DND-41 (cell line): ENCODE results near the gene DNAH12.

Experiments
- EZH2 ChIP-seq: IDR thresholded peaks from 3 replicates; pipeline ENCODE4 v1.6.1; 2012; ENCODE audit warnings: borderline replicate concordance, low read depth, mild to moderate bottlenecking, moderate library complexity, low read length, inconsistent platforms; ENCODE audit not compliant: severe bottlenecking
- TF ChIP-seq, protein P1 (sequence below): IDR thresholded peaks from 2 replicates; pipeline ENCODE4 v1.5.1; 2012; ENCODE audit warnings: borderline replicate concordance, low read length, moderate library complexity, mild to moderate bottlenecking; ENCODE audit not compliant: poor library complexity, severe bottlenecking; ENCODE audit errors: extremely low read depth

DNA sequence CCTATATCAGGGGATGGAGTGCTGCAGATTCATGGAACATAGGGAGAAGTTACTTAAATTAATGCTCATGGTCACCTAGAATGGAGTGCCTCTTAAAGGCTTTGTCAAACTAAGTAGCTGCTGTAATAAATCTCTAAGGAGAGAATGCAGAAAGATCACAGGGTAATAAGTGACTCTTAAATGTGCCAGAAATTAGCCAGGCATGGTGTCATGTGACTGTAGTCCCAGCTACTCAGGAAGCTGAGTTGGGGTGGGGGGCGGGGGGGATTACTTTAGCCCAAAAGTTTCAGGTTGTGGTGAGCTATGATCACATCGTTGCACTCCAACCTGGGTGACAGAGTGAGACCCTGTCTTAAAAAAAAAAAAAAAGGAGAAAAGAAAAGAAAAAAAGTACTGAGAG lies 160.7 kb downstream of the DNAH12 start:
- no peak for TF ChIP-seq EZH2
- TF ChIP-seq, protein P1, sequence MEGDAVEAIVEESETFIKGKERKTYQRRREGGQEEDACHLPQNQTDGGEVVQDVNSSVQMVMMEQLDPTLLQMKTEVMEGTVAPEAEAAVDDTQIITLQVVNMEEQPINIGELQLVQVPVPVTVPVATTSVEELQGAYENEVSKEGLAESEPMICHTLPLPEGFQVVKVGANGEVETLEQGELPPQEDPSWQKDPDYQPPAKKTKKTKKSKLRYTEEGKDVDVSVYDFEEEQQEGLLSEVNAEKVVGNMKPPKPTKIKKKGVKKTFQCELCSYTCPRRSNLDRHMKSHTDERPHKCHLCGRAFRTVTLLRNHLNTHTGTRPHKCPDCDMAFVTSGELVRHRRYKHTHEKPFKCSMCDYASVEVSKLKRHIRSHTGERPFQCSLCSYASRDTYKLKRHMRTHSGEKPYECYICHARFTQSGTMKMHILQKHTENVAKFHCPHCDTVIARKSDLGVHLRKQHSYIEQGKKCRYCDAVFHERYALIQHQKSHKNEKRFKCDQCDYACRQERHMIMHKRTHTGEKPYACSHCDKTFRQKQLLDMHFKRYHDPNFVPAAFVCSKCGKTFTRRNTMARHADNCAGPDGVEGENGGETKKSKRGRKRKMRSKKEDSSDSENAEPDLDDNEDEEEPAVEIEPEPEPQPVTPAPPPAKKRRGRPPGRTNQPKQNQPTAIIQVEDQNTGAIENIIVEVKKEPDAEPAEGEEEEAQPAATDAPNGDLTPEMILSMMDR, result no peak
